Raji (cell line): ENCODE measurements around the gene PTPRT.

Experiments used
- POLR2A ChIP-seq: IDR thresholded peaks from 2 replicates; pipeline ENCODE4 v1.6.1; 2011; ENCODE audit warnings: low read depth, low read length, control low read depth; ENCODE audit not compliant: insufficient read depth

PTPRT gene

DNA sequence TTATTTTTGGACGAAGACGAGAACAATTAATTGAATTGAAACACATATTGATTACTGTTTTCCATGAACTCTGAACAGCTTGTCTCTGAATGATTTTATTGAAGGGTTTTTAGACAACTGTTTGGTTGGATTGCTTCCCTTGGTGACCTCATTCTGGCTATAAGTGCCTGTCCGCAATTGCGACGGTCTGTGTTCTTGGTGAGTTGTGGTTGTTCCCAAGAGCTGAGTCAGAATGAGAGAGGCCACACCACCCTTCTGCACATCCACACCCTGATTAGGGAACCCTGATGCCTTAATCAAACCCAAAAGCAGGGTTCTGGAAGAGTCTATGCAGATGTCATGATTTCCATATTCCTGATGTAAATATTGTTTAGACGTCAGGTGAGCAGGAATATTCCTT lies 747.0 kb downstream of the PTPRT start:
- TF ChIP-seq POLR2A, result no peak

DNA sequence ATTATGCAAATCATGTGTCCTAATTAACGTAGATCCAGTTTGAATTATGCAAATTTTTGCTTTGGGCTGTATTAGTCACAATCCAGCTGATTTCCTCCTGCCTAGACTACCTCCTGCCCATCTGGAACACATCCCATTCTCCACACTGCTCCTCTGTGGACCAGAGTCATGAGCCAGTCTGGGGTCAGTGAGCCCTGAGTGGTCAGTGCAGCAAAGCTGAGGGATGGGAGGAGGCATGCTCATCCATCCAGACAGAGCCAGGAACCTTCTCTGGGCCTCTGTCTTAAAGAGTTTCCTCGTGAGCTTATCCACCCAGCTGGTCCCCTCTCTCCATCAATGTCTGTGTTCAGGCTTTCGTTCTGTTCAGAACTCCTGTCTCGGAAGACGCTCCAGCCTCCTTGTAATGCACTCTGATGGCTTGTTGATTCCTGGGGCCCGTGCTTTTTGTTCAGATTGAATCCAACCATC lies 747.8 kb downstream of the PTPRT start:
- no peak for TF ChIP-seq POLR2A

GRCh38 chr20:42441196-42441863 lies 748.4 kb downstream of the PTPRT start:
- no peak for TF ChIP-seq POLR2A

- TF ChIP-seq POLR2A, result no peak
Observed at GRCh38 chr20:42435230-42435629, 754.5 kb downstream of the PTPRT start.

- TF ChIP-seq POLR2A, result no peak
Observed at GRCh38 chr20:42432496-42433334, 757.0 kb downstream of the PTPRT start.

GRCh38 chr20:42430598-42430997 lies 759.1 kb downstream of the PTPRT start:
- no peak for TF ChIP-seq POLR2A

DNA sequence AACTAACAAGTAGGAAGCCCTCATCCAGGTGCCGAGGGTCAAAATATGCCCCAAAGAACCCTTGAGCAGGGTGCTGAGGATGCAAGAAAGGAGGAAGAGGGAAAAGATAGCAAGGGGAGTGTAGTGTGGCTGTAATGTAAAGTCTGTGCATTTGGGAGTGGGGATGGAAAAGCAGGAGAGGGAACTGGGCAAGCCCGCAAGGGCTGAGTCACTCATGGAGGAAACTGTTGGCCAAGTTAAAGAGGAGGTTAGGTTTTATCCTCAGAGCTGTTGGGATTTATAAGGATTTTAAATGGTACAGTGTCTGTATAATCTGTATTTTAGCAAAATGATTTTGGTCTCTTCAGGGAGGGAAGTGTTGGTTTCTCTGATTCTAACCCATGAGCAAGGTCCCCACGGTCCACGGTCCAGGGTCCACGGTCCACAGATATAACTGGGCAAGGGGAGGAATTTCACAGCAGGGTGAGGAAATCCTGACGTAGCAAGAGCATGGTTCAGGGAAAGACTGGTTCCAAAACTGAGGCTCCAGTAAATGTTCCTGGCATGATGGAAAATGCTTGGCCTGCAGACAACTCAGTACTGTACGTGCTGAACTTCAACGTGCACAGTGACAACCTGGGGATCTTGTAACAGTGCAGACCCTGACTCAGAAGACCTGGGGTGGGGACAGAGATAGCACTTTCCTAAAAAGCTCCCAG lies 759.8 kb downstream of the PTPRT start:
- no peak for TF ChIP-seq POLR2A

GRCh38 chr20:42419814-42420532 lies 769.7 kb downstream of the PTPRT start:
- no peak for TF ChIP-seq POLR2A

- TF ChIP-seq POLR2A, result no peak
Observed at GRCh38 chr20:42406826-42407225, 782.9 kb downstream of the PTPRT start.

DNA sequence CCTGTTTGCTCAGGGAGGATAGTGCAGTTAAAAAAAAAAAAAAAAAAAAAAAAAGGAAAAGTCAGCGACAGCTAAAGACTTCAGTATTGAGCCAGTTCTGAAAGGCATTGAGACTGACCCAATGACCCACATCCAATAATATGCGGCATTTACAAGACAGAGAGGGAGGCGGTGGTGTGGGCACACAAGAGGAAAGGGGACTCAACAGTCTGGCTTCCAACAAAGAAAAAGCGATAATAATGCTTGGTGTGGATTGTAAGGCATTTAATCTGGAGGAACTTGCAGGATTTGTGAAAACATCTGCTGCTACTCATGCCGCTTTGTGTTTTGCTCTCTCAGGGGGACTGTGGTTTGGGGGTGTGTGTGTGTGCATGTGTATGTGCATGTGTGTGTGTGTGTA lies 787.3 kb downstream of the PTPRT start:
- no peak for TF ChIP-seq POLR2A

- no peak for TF ChIP-seq POLR2A
Observed at GRCh38 chr20:42401613-42402012, 788.1 kb downstream of the PTPRT start.

GRCh38 chr20:42399802-42400201 lies 789.9 kb downstream of the PTPRT start:
- TF ChIP-seq POLR2A, result no peak

DNA sequence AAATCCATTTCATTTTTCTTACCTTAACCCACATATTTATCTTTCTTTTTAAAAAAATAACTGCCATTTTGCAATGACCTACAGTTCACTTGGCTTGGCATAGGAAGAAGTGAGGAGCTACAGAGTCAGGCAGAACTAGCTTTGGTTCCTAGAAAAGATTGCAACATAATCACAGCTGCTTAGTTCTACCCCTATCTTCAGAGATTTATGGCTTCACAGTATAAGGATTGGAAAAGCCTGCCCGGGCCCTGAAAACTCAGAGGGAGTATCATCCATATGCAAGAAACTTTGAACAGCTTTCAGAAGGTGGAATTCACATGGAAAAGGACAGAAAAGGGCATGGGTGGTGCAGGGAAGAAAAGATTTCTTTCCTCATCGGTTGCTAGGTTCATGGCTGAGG lies 797.3 kb downstream of the PTPRT start:
- no peak for TF ChIP-seq POLR2A

DNA sequence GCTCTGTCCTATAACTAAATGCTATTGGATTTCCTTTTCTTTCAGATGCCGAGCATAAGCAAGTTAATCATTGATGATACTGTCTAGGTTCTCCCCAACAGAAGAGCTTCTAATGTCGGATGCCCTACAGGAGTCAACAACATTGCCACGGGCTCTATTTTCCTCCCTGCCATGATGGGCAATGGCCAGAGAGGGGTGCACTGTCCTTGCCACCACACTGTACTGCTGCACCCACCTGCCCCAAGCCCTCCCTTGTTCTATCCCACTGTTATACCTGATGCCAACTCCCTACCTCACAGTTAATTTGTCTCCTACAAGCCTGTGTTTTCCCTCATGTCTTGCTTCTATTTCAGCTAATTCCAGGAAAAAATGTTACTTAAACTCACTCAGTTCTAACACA lies 797.9 kb downstream of the PTPRT start:
- no peak for TF ChIP-seq POLR2A

- TF ChIP-seq POLR2A, result no peak
Observed at GRCh38 chr20:42380287-42380686, 809.4 kb downstream of the PTPRT start.

GRCh38 chr20:42379385-42379784 lies 810.3 kb downstream of the PTPRT start:
- TF ChIP-seq POLR2A, result no peak

DNA sequence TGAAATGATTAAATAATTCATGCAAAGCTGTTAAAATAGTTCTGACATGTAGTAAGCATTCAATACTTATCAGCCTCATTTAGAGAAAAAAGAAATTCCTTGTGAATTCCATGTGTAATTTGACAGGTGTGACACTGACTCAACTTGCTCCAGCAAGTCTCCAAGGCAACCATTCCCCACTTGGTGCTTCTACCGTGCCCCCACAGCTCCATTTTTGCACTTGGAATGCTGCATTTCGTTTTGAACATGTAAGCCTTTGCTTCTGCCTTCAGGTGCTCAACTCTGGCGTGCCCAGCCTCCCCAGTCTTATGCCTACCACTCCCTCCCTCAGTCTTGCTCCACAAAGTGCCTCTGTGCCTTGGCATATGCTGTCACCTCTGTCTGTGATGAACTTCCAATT lies 810.9 kb downstream of the PTPRT start:
- no peak for TF ChIP-seq POLR2A
